NOMO-1 treated with dmso at 0.1 percent for 144 hours (cell line): ENCODE results near the gene TAF3.

Experiments used
- DNase-seq: peaks from one replicate; lab custom pipeline; 2025; ENCODE audit not compliant: unreplicated experiment; lab: John Stamatoyannopoulos, UW

TAF3 gene

GRCh38 chr10:7965457-7965856 lies 147.2 kb downstream of the TAF3 start:
- DNase-seq: no peak

- DNase-seq: no peak
Measured at GRCh38 chr10:7967035-7967434, 148.7 kb downstream of the TAF3 start.

GRCh38 chr10:7968510-7969112 lies 150.3 kb downstream of the TAF3 start:
- peak; percentile 2 for DNase-seq

- DNase-seq: no peak
Measured at GRCh38 chr10:7969623-7970022, 151.3 kb downstream of the TAF3 start.

GRCh38 chr10:7971949-7972348 lies 153.6 kb downstream of the TAF3 start:
- no peak for DNase-seq

GRCh38 chr10:7972367-7972766 lies 154.1 kb downstream of the TAF3 start:
- DNase-seq: no peak

GRCh38 chr10:7980196-7980595 lies 161.9 kb downstream of the TAF3 start:
- no peak for DNase-seq

- no peak for DNase-seq
Measured at GRCh38 chr10:7982727-7983126, 164.4 kb downstream of the TAF3 start.

GRCh38 chr10:7984325-7984724 lies 166.0 kb downstream of the TAF3 start:
- no peak for DNase-seq

GRCh38 chr10:7984896-7985295 lies 166.6 kb downstream of the TAF3 start:
- no peak for DNase-seq

GRCh38 chr10:7986851-7987250 lies 168.5 kb downstream of the TAF3 start:
- DNase-seq: peak; percentile 46

- no peak for DNase-seq
Measured at GRCh38 chr10:7988989-7989388, 170.7 kb downstream of the TAF3 start.

- no peak for DNase-seq
Measured at GRCh38 chr10:7998831-7999230, 180.5 kb downstream of the TAF3 start.

- DNase-seq: no peak
Measured at GRCh38 chr10:8004469-8005000, 186.2 kb downstream of the TAF3 start.

- peak; percentile 24 for DNase-seq
Measured at GRCh38 chr10:8006274-8006999, 188.1 kb downstream of the TAF3 start.

GRCh38 chr10:8009031-8009430 lies 190.7 kb downstream of the TAF3 start:
- DNase-seq: no peak

GRCh38 chr10:8013006-8013405 lies 194.7 kb downstream of the TAF3 start:
- DNase-seq: no peak

GRCh38 chr10:8013619-8014018 lies 195.3 kb downstream of the TAF3 start:
- DNase-seq: no peak

- DNase-seq: no peak
Measured at GRCh38 chr10:8014649-8015048, 196.3 kb downstream of the TAF3 start.

GRCh38 chr10:8017277-8017676 lies 199.0 kb downstream of the TAF3 start:
- no peak for DNase-seq

- DNase-seq: no peak
Measured at GRCh38 chr10:8023321-8023720, 205.0 kb downstream of the TAF3 start.

GRCh38 chr10:8023851-8024250 lies 205.5 kb downstream of the TAF3 start:
- no peak for DNase-seq
